ENCODE results near the gene NOCT.
A peak's percentile ranks its signal among the peaks of the same experiment; 100 is the strongest.
"Not testable (repeated sequence)": the region's sequence is repeated elsewhere in the genome, so short reads cannot be mapped to it uniquely, and the experiment has no call there.

Gene NOCT

GRCh38 chr4:139050446-139050845 is 34.9 kb downstream of the NOCT start:
- DNase-seq (ENCODE audit: low read depth): no peak

- DNase-seq (ENCODE audit: low read depth): no peak
These were observed 38.3 kb downstream of the NOCT start for GRCh38 chr4:139053909-139054308.

GRCh38 chr4:139054791-139055505 is 39.4 kb downstream of the NOCT start:
- DNase-seq (ENCODE audit: low read depth): peak; percentile 30

GRCh38 chr4:139059026-139059425 is 43.4 kb downstream of the NOCT start:
- not testable (repeated sequence) for DNase-seq (ENCODE audit: low read depth)

GRCh38 chr4:139060591-139060990 is 45.0 kb downstream of the NOCT start:
- DNase-seq (ENCODE audit: low read depth): no peak

- no peak for DNase-seq (ENCODE audit: low read depth)
These were observed 60.6 kb downstream of the NOCT start for GRCh38 chr4:139076016-139076744.

GRCh38 chr4:139077567-139078355 is 62.2 kb downstream of the NOCT start:
- no peak for DNase-seq (ENCODE audit: low read depth)

GRCh38 chr4:139078926-139079325 is 63.3 kb downstream of the NOCT start:
- no peak for DNase-seq (ENCODE audit: low read depth)

- DNase-seq (ENCODE audit: low read depth): peak; percentile 97
These were observed 67.4 kb downstream of the NOCT start for GRCh38 chr4:139082750-139083606.

- peak; percentile 27 for DNase-seq (ENCODE audit: low read depth)
These were observed 68.0 kb downstream of the NOCT start for GRCh38 chr4:139083607-139083955.

GRCh38 chr4:139083956-139084803 is 68.6 kb downstream of the NOCT start:
- peak; percentile 76 for DNase-seq (ENCODE audit: low read depth)

- DNase-seq (ENCODE audit: low read depth): no peak
These were observed 69.2 kb downstream of the NOCT start for GRCh38 chr4:139084804-139085093.

- DNase-seq (ENCODE audit: low read depth): no peak
These were observed 69.6 kb downstream of the NOCT start for GRCh38 chr4:139085141-139085540.

GRCh38 chr4:139092271-139092670 is 76.7 kb downstream of the NOCT start:
- DNase-seq (ENCODE audit: low read depth): no peak
